Left ventricle myocardium inferior (tissue), 1 donor: ENCODE data around the gene RAN. TPM values are rescaled to one million over a fixed set of nuclear protein-coding genes. Genes with fewer than 3 reads are reported as not detected.
"Not testable (repeated sequence)": the region's sequence is repeated elsewhere in the genome, so short reads cannot be mapped to it uniquely, and the experiment has no call there.

ENCODE experiments used
- DNase-seq: peaks from one replicate; pipeline ENCODE4 v3.0.0-alpha.2; 2020
- H3K27ac ChIP-seq: fragments of 200-600 bp; replicated peaks from 2 replicates; pipeline ENCODE4 v1.8.0; 2021
- H3K27me3 ChIP-seq: fragments of 200-600 bp; 2 replicates; pipeline ENCODE4 v1.8.0; 2021; ENCODE audit warnings: low read depth
- H3K36me3 ChIP-seq: fragments of 200-600 bp; 2 replicates; pipeline ENCODE4 v1.8.0; 2021
- H3K4me1 ChIP-seq: fragments of 200-600 bp; 2 replicates; pipeline ENCODE4 v1.8.0; 2021
- H3K4me3 ChIP-seq: fragments of 200-600 bp; 2 replicates; pipeline ENCODE4 v1.8.0; 2021; ENCODE audit warnings: mild to moderate bottlenecking, moderate library complexity
- H3K9me3 ChIP-seq: fragments of 200-600 bp; replicated peaks from 2 replicates; pipeline ENCODE4 v1.8.0; 2021
- intact Hi-C: fragments of 100-400 bp; cut with micrococcal nuclease; formaldehyde crosslinking; loops from one replicate; pipeline ENCODE4 v1.11.0; 2022
- total RNA-seq: library from RNA; stranded (reverse); fragmentation: NEBNext Ultra II Directional; extraction: Animal tissue kit (Norgen Biotek cat#: 25700); gene quantifications from one replicate; pipeline ENCODE4 v1.2.1, GENCODE V29; 2021
- TF ChIP-seq, protein P1 (sequence below): fragments of 200-600 bp; IDR thresholded peaks from 2 replicates; pipeline ENCODE4 v1.8.0; 2021; ENCODE audit warnings: antibody characterized with exemption, mild to moderate bottlenecking, borderline replicate concordance
- donor health status: DM: no; HTN: yes; CAD: no; lungs with severe emphysema.

The RAN gene
- total RNA-seq, 1 donor from 2014 or later, result 246 TPM

DNA sequence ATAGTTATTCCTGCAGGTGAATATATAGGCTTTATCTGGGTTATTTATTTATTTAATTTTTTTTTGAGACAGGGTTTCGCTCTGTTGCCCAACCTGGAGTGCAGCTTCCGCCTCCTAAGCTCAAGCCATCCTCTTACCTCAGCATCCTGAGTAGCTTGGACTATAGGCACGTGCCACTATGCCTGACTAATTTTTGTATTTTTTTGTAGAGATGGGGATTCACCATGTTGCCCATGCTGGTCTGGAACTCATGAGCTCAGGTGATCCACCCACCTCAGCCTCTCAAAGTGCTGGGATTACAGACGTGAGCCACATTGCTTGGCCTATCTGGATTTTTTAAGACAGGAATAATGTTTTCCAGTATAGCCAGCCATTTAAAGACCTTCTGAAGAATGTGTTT, 2.0 kb downstream of the RAN start:
- peaks cover 42% of the 10 kb centered on the region for H3K36me3 ChIP-seq

DNA sequence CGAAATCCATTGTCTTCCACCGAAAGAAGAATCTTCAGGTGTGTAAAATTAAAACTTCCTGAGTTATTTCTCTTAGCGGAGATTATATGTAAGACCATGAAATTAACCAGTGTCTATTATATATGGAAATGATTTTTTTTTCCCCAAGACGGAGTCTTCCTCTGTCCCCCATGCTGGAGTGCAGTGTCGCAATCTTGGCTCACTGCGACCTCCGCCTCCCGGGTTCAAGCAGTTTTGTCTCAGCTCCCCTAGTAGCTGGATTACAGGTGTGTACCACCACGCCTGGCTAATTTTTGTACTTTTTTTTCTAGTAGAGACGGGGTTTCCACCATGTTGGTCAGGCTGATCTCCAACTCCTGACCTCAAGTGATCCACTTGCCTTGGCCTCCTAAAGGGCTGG, 2.8 kb downstream of the RAN start:
- H3K36me3 ChIP-seq, result peaks cover 42% of the 10 kb centered on the region
- H3K4me1 ChIP-seq, result peaks cover 37% of the 10 kb centered on the region
- no peak overlapping the region for H3K27ac ChIP-seq
- no peaks in the 10 kb centered on the region for H3K27me3 ChIP-seq
- TF ChIP-seq, protein P1, sequence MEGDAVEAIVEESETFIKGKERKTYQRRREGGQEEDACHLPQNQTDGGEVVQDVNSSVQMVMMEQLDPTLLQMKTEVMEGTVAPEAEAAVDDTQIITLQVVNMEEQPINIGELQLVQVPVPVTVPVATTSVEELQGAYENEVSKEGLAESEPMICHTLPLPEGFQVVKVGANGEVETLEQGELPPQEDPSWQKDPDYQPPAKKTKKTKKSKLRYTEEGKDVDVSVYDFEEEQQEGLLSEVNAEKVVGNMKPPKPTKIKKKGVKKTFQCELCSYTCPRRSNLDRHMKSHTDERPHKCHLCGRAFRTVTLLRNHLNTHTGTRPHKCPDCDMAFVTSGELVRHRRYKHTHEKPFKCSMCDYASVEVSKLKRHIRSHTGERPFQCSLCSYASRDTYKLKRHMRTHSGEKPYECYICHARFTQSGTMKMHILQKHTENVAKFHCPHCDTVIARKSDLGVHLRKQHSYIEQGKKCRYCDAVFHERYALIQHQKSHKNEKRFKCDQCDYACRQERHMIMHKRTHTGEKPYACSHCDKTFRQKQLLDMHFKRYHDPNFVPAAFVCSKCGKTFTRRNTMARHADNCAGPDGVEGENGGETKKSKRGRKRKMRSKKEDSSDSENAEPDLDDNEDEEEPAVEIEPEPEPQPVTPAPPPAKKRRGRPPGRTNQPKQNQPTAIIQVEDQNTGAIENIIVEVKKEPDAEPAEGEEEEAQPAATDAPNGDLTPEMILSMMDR, result no peak
- intact Hi-C loops, result no loop called here
- H3K4me3 ChIP-seq, result no peak overlapping the region
- DNase-seq, result no peak
- no peaks in the 10 kb centered on the region for H3K9me3 ChIP-seq

More for the DNA sequence above, 2.0 kb downstream of the RAN start:
- no peak for DNase-seq
- peak overlapping the region; percentile 85 for H3K4me3 ChIP-seq
- TF ChIP-seq, protein P1, result no peak
- no peaks in the 10 kb centered on the region for H3K9me3 ChIP-seq
- H3K27me3 ChIP-seq, result no peaks in the 10 kb centered on the region
- H3K4me1 ChIP-seq, result peaks cover 37% of the 10 kb centered on the region
- intact Hi-C loops, result no loop called here
- H3K27ac ChIP-seq, result no peak overlapping the region

DNA sequence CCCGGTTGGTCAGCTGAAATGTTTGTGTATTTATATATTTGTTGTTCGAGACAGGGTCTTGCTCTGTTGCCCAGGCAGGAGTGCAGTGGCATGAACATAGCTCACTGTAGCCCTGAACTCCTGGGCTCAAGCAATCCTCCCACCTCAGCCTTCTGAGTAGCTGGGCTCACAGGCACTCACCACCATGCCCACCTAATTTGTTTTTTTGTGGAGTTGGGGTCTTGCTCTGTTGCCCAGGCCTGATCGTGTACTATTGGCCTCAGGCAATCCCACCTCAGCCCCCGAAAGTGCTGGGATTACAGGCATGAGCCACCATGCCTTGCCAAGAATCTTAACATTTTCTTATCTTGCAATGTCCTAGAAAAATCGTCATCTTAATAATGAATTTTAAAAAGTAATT, 3.3 kb downstream of the RAN start:
- H3K27me3 ChIP-seq, result no peaks in the 10 kb centered on the region
- peaks cover 37% of the 10 kb centered on the region for H3K4me1 ChIP-seq
- peaks cover 42% of the 10 kb centered on the region for H3K36me3 ChIP-seq
- no peaks in the 10 kb centered on the region for H3K9me3 ChIP-seq
- DNase-seq, result no peak
- TF ChIP-seq, protein P1, result no peak
- no peak overlapping the region for H3K4me3 ChIP-seq
- no peak overlapping the region for H3K27ac ChIP-seq
- intact Hi-C loops, result no loop called here

DNA sequence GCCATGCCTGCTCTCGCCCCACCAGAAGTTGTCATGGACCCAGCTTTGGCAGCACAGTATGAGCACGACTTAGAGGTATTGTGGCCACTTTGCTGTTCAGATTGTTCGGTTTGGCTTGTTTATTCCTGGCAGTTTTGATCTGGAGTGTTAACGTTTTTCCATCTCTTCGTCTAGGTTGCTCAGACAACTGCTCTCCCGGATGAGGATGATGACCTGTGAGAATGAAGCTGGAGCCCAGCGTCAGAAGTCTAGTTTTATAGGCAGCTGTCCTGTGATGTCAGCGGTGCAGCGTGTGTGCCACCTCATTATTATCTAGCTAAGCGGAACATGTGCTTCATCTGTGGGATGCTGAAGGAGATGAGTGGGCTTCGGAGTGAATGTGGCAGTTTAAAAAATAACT, 3.8 kb downstream of the RAN start:
- DNase-seq, result not testable (repeated sequence)

DNA sequence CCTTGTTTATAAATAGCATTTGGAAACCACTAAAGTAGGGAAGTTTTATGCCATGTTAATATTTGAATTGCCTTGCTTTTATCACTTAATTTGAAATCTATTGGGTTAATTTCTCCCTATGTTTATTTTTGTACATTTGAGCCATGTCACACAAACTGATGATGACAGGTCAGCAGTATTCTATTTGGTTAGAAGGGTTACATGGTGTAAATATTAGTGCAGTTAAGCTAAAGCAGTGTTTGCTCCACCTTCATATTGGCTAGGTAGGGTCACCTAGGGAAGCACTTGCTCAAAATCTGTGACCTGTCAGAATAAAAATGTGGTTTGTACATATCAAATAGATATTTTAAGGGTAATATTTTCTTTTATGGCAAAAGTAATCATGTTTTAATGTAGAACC, 4.4 kb downstream of the RAN start:
- TF ChIP-seq, protein P1, result no peak
- intact Hi-C loops, result no loop called here
- Histone ChIP-seq H3K36me3 (peaks cover 42% of the 10 kb centered on the region), H3K9me3 (no peaks in the 10 kb centered on the region), H3K27me3 (no peaks in the 10 kb centered on the region), H3K4me3 (no peak overlapping the region), H3K4me1 (peaks cover 29% of the 10 kb centered on the region), H3K27ac (no peak overlapping the region)
- no peak for DNase-seq

More for the DNA sequence above, 3.8 kb downstream of the RAN start:
- H3K27ac ChIP-seq, H3K9me3 ChIP-seq, H3K4me3 ChIP-seq, H3K27me3 ChIP-seq, intact Hi-C loops: not testable (repeated sequence)
- Histone ChIP-seq H3K4me1 (peaks cover 35% of the 10 kb centered on the region), H3K36me3 (peaks cover 42% of the 10 kb centered on the region)

DNA sequence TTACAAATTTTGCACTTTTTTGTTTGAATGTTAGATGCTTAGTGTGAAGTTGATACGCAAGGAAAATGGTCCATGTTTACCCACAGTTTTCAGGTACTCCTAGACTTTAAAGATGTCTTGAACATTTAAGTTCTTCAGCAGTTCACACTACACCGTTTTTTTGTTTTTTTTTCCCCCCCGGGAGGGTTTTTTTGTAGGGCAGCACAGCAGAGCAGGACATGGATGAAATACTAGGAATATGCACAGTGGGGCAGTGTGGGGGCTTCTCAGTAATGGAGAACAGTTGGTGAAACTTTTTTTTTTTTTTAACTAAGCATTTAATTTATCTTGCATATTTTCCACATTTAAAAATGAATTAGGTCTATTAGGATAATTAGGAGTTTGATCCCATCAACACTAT, 4.9 kb downstream of the RAN start:
- intact Hi-C loops, result no loop called here

More for the DNA sequence above, 4.9 kb downstream of the RAN start:
- H3K4me3 ChIP-seq, result no peak overlapping the region
- DNase-seq, result no peak
- H3K9me3 ChIP-seq, result no peaks in the 10 kb centered on the region
- TF ChIP-seq, protein P1, result no peak
- no peak overlapping the region for H3K27ac ChIP-seq
- H3K27me3 ChIP-seq, result no peaks in the 10 kb centered on the region
- peaks cover 42% of the 10 kb centered on the region for H3K36me3 ChIP-seq
- peaks cover 26% of the 10 kb centered on the region for H3K4me1 ChIP-seq
